CD4-positive, alpha-beta T cell (primary cell): ENCODE measurements around the gene TRABD2B. TPM values are rescaled to one million over a fixed set of nuclear protein-coding genes. Genes with fewer than 3 reads are reported as not detected.

ENCODE experiments used
- ATAC-seq: fragments of 200-7000 bp; cut with Tn5 transposase; one replicate; pipeline ENCODE4 v1.10.0; 2022; ENCODE audit warnings: mild to moderate bottlenecking; ENCODE audit not compliant: poor library complexity
- CTCF ChIA-PET: fragments of 350-600 bp; sonication (Branson Sonifier 250); formaldehyde crosslinking; loops from one replicate; lab custom pipeline; 2021; ENCODE audit warnings: antibody characterized with exemption, inconsistent platforms; lab: Charles Lee
- POLR2A ChIA-PET: fragments of 350-600 bp; sonication (Branson Sonifier 250); formaldehyde crosslinking; loops from one replicate; lab custom pipeline; 2021; ENCODE audit warnings: antibody characterized with exemption, inconsistent platforms; lab: Charles Lee
- DNase-seq, 14 experiments: peaks; one replicate each; pipeline ENCODE4 v3.0.0-alpha.2; 2013 to 2020; ENCODE audit warnings: mixed read lengths in 2 of 14
- H3K27ac ChIP-seq, 2 donors: one replicate each; pipeline versions ENCODE4 v1.5.1 to v1.7.0; 2013; ENCODE audit warnings: low read length in 2 of 2, low read depth in 1 of 2, mild to moderate bottlenecking in 1 of 2
- H3K27me3 ChIP-seq, 2 experiments: 1 replicate in 1 of 2; 2 replicates in 1 of 2; pipeline versions ENCODE4 v1.6.1 to v1.7.0; 2013; ENCODE audit warnings: low read length in 2 of 2, control low read depth in 1 of 2, mild to moderate bottlenecking in 1 of 2, moderate library complexity in 1 of 2; ENCODE audit not compliant: insufficient read depth in 2 of 2, control insufficient read depth in 1 of 2
- H3K36me3 ChIP-seq: one replicate; pipeline ENCODE4 v1.6.1; 2013; ENCODE audit warnings: low read length, control low read depth; ENCODE audit not compliant: insufficient read depth
- H3K4me1 ChIP-seq: one replicate; pipeline ENCODE4 v1.6.1; 2013; ENCODE audit warnings: low read length, control low read depth; ENCODE audit not compliant: insufficient read depth
- H3K4me3 ChIP-seq: one replicate; pipeline ENCODE4 v1.5.1; 2013; ENCODE audit warnings: mild to moderate bottlenecking, low read length, moderate library complexity
- H3K9me3 ChIP-seq, 2 experiments: 1 replicate in 1 of 2; 2 replicates in 1 of 2; pipeline versions ENCODE4 v1.6.1 to v1.7.0; 2013; ENCODE audit warnings: low read length in 2 of 2, mild to moderate bottlenecking in 2 of 2, control low read depth in 1 of 2, moderate library complexity in 1 of 2; ENCODE audit not compliant: control insufficient read depth in 1 of 2, insufficient read depth in 1 of 2
- H3K27ac Mint-ChIP-seq: one replicate; pipeline ENCODE4 v1.8.0; 2020; ENCODE audit warnings: mixed read lengths
- H3K27me3 Mint-ChIP-seq: one replicate; pipeline ENCODE4 v1.8.0; 2021; ENCODE audit warnings: mixed read lengths
- H3K36me3 Mint-ChIP-seq: one replicate; pipeline ENCODE4 v1.8.0; 2021; ENCODE audit warnings: low read depth, mixed read lengths
- H3K4me1 Mint-ChIP-seq: one replicate; pipeline ENCODE4 v1.8.0; 2021; ENCODE audit warnings: low read depth, mixed read lengths
- H3K4me3 Mint-ChIP-seq: one replicate; pipeline ENCODE4 v1.8.0; 2020; ENCODE audit warnings: mild to moderate bottlenecking, mixed read lengths
- H3K9me3 Mint-ChIP-seq: one replicate; pipeline ENCODE4 v1.8.0; 2020; ENCODE audit warnings: mixed read lengths
- intact Hi-C, 2 experiments: fragments of 100-400 bp; cut with DNase I in 1 of 2; cut with micrococcal nuclease in 1 of 2; formaldehyde crosslinking; loops; one replicate each; pipeline versions ENCODE4 v1.15.1 to v1.9.0; 2023 to 2025; cut with DNase I, micrococcal nuclease
- total RNA-seq, 174 experiments: library from RNA in 2 of 174; stranded (reverse) in 2 of 174; gene quantifications; one replicate each; pipeline ENCODE4 v1.2.3 and lab custom pipeline; 2021 to 2026
- TF ChIP-seq, protein P1 (sequence below): fragments of 200-600 bp; IDR thresholded peaks from one replicate; pipeline ENCODE4 v1.8.0; 2022; ENCODE audit warnings: antibody characterized with exemption, mild to moderate bottlenecking

TRABD2B gene
- total RNA-seq, 2 experiments from 2014 or later = not detected

- peaks cover 24% of the 10 kb centered on the region for H3K27me3 Mint-ChIP-seq
- Histone ChIP-seq H3K36me3 (no peaks in the 10 kb centered on the region), H3K27ac (no peak overlapping the region), H3K27me3 (peaks cover 0 to 8% of the 10 kb centered on the region in 2 experiments), H3K9me3 (peaks cover 0 to 4% of the 10 kb centered on the region in 2 experiments), H3K4me3 (no peak overlapping the region), H3K4me1 (no peaks in the 10 kb centered on the region)
- DNase-seq (no peak), ATAC-seq (no peak)
- ChIA-PET POLR2A (no interaction called here), CTCF (no interaction called here)
- H3K4me3 Mint-ChIP-seq = no peak overlapping the region
- TF ChIP-seq, protein P1, sequence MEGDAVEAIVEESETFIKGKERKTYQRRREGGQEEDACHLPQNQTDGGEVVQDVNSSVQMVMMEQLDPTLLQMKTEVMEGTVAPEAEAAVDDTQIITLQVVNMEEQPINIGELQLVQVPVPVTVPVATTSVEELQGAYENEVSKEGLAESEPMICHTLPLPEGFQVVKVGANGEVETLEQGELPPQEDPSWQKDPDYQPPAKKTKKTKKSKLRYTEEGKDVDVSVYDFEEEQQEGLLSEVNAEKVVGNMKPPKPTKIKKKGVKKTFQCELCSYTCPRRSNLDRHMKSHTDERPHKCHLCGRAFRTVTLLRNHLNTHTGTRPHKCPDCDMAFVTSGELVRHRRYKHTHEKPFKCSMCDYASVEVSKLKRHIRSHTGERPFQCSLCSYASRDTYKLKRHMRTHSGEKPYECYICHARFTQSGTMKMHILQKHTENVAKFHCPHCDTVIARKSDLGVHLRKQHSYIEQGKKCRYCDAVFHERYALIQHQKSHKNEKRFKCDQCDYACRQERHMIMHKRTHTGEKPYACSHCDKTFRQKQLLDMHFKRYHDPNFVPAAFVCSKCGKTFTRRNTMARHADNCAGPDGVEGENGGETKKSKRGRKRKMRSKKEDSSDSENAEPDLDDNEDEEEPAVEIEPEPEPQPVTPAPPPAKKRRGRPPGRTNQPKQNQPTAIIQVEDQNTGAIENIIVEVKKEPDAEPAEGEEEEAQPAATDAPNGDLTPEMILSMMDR = no peak
- H3K36me3 Mint-ChIP-seq = no peaks in the 10 kb centered on the region
- intact Hi-C loops = no loop called here
- peaks cover 3% of the 10 kb centered on the region for H3K9me3 Mint-ChIP-seq
- no peaks in the 10 kb centered on the region for H3K4me1 Mint-ChIP-seq
- no peak overlapping the region for H3K27ac Mint-ChIP-seq
Measured at GRCh38 chr1:47830641-47831333, 166.4 kb downstream of the TRABD2B start.

DNA sequence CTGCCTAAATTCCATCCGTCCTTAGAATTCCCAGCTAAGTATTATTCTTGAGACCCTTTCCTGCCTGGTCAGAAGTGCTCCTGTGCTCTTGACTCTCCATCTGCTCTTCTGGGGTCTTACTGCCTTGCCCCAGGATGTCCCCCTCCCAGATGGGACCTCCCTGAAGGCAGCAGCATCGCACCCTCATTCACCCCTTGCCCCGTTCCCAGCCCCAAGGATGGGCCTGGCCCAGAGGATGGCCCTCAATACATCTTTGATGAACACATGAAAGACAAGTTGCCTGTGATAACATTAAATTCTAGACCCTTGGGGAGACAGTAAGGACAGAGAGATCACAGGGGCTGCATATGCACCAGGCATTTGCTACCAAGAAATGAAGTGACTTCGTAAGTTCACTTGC lies 167.2 kb downstream of the TRABD2B start:
- POLR2A ChIA-PET = no interaction called here

GRCh38 chr1:47828978-47829377 lies 168.2 kb downstream of the TRABD2B start:
- no peak overlapping the region for H3K4me3 ChIP-seq
- no peaks in the 10 kb centered on the region for H3K9me3 ChIP-seq
- peaks cover 0 to 6% of the 10 kb centered on the region in 2 experiments for H3K27me3 ChIP-seq
- Mint-ChIP-seq H3K4me3 (no peak overlapping the region), H3K4me1 (no peaks in the 10 kb centered on the region), H3K27ac (no peak overlapping the region), H3K9me3 (no peaks in the 10 kb centered on the region), H3K36me3 (no peaks in the 10 kb centered on the region), H3K27me3 (peaks cover 24% of the 10 kb centered on the region)
- intact Hi-C loops = no loop called here
- TF ChIP-seq, protein P1 = no peak
- no peak for DNase-seq
- CTCF ChIA-PET = no interaction called here
- H3K27ac ChIP-seq = no peak overlapping the region
- H3K36me3 ChIP-seq = no peaks in the 10 kb centered on the region
- POLR2A ChIA-PET = no interaction called here
- H3K4me1 ChIP-seq = no peaks in the 10 kb centered on the region
- no peak for ATAC-seq

More for the DNA sequence above, 167.2 kb downstream of the TRABD2B start:
- H3K4me3 ChIP-seq = no peak overlapping the region
- no peak for DNase-seq
- TF ChIP-seq, protein P1 = no peak
- intact Hi-C loops = no loop called here
- no peak for ATAC-seq
- no peaks in the 10 kb centered on the region for H3K36me3 ChIP-seq
- no peak overlapping the region for H3K27ac ChIP-seq
- peaks cover 0 to 8% of the 10 kb centered on the region in 2 experiments for H3K27me3 ChIP-seq
- no peaks in the 10 kb centered on the region for H3K4me1 ChIP-seq
- no peaks in the 10 kb centered on the region for H3K4me1 Mint-ChIP-seq
- no peaks in the 10 kb centered on the region for H3K9me3 ChIP-seq
- CTCF ChIA-PET = no interaction called here
- H3K36me3 Mint-ChIP-seq = no peaks in the 10 kb centered on the region
- H3K27me3 Mint-ChIP-seq = peaks cover 24% of the 10 kb centered on the region
- H3K9me3 Mint-ChIP-seq = no peaks in the 10 kb centered on the region
- no peak overlapping the region for H3K4me3 Mint-ChIP-seq
- no peak overlapping the region for H3K27ac Mint-ChIP-seq
